HepG2 (cell line): Measurements from ENCODE around the gene P4HA3. TPM values are rescaled to one million over a fixed set of nuclear protein-coding genes. Genes with fewer than 3 reads are reported as not detected.

Source experiments
- ARID3A ChIP-seq: IDR thresholded peaks from 2 replicates; pipeline ENCODE4 v1.6.1; 2012; ENCODE audit warnings: low read depth, low read length, improper control_type of control experiment
- DR1 ChIP-seq: sonication (generic); formaldehyde crosslinking; IDR thresholded peaks from 2 replicates; pipeline ENCODE4 v1.8.0; 2021; ENCODE audit warnings: mild to moderate bottlenecking, missing genetic modification reagents, inconsistent platforms
- GFI1 ChIP-seq: sonication (generic); formaldehyde crosslinking; IDR thresholded peaks from 2 replicates; pipeline ENCODE4 v1.5.0; 2020; ENCODE audit warnings: missing genetic modification reagents, mild to moderate bottlenecking, borderline replicate concordance
- HDAC2 ChIP-seq: sonication (generic); formaldehyde crosslinking; IDR thresholded peaks from 2 replicates; pipeline ENCODE4 v1.4.0; 2020; ENCODE audit warnings: missing genetic modification reagents
- PAWR ChIP-seq: sonication (generic); formaldehyde crosslinking; IDR thresholded peaks from 2 replicates; pipeline ENCODE4 v1.4.0; 2020; ENCODE audit warnings: missing genetic modification reagents, mild to moderate bottlenecking, borderline replicate concordance
- PAX8 ChIP-seq: sonication (generic); formaldehyde crosslinking; IDR thresholded peaks from 2 replicates; pipeline ENCODE4 v1.8.0; 2022; ENCODE audit warnings: mild to moderate bottlenecking, missing genetic modification reagents, borderline replicate concordance
- SRSF9 ChIP-seq: fragments of 200-400 bp; formaldehyde crosslinking; IDR thresholded peaks from 2 replicates; pipeline ENCODE4 v1.6.1; 2018; ENCODE audit warnings: borderline replicate concordance, mild to moderate bottlenecking, low read depth, low read length; ENCODE audit not compliant: insufficient read depth, poor library complexity, severe bottlenecking
- TAF1 ChIP-seq: sonication (generic); formaldehyde crosslinking; IDR thresholded peaks from 2 replicates; pipeline ENCODE4 v1.4.0; 2020; ENCODE audit warnings: missing genetic modification reagents
- XRCC5 ChIP-seq: fragments of 200-400 bp; formaldehyde crosslinking; optimal IDR thresholded peaks from 2 replicates; pipeline ENCODE3; 2017; ENCODE audit warnings: mild to moderate bottlenecking, low read length
- ZNF207 ChIP-seq: fragments of 450-650 bp; IDR thresholded peaks from 2 replicates; pipeline ENCODE4 v1.6.1; 2016; ENCODE audit warnings: antibody characterized with exemption, borderline replicate concordance
- ZNF407 ChIP-seq: sonication (generic); formaldehyde crosslinking; IDR thresholded peaks from one replicate; pipeline ENCODE4 v1.5.1; 2020; ENCODE audit warnings: mild to moderate bottlenecking, missing genetic modification reagents; ENCODE audit errors: not compliant biosample characterization
- polyA plus RNA-seq, 8 experiments: library from polyadenylated mRNA; depleted of rRNA in 3 of 8; stranded (reverse) in 7 of 8; unstranded in 1 of 8; fragments of >200 nt; fragmentation: Illumina TruSeq in 4 of 8; extraction: Trizol in 4 of 8; gene quantifications; 2 replicates each; pipeline versions ENCODE4 v1.2.1 to v1.2.3, GENCODE V29; 2011 to 2016; ENCODE audit warnings: low read depth in 4 of 8, missing spikeins in 1 of 8, mixed read lengths in 1 of 8; ENCODE audit not compliant: insufficient read depth in 1 of 8
- total RNA-seq, 5 experiments: library from RNA; depleted of rRNA; stranded (reverse); fragments of >200 nt; fragmentation: Illumina TruSeq; extraction: Trizol; gene quantifications; 2 replicates each; pipeline ENCODE4 v1.2.3, GENCODE V29; 2016; ENCODE audit warnings: low read depth in 1 of 5

Gene P4HA3
- total and polyA plus RNA-seq, 2 of the 13 experiments (the other 11 are each of a cell fraction or from before 2014, with no cell fraction given) = not detected

GRCh38 chr11:74355626-74356025 lies 44.2 kb upstream of the P4HA3 start (continued):
- TF ChIP-seq ZNF407 (CRISPR knock-in tag) = no peak
- no peak for TF ChIP-seq SRSF9
- TF ChIP-seq XRCC5 = no peak
- TF ChIP-seq ZNF207 = no peak
- TF ChIP-seq DR1 = no peak
- TF ChIP-seq GFI1 = no peak
- TF ChIP-seq PAX8 (CRISPR knock-in tag) = no peak
- TF ChIP-seq PAWR (CRISPR knock-in tag) = no peak
- no peak for TF ChIP-seq HDAC2
- TF ChIP-seq TAF1 (CRISPR knock-in tag) = no peak
- no peak for TF ChIP-seq ARID3A
